Activated naive CD4-positive, alpha-beta T cell treated with anti-CD3 and anti-CD28 coated beads, Interleukin-2, amount 50 U/mL, for 72 hours (primary cell): ENCODE results near the gene FRMD4B. TPM values are rescaled to one million over a fixed set of nuclear protein-coding genes. Genes with fewer than 3 reads are reported as not detected.
A peak's percentile ranks its signal among the peaks of the same experiment; 100 is the strongest.

ENCODE experiments used
- ATAC-seq, 2 donors: fragments of 150-1000 bp; cut with Tn5 transposase; 2 replicates each; pipeline ENCODE4 v1.10.0; 2021; ENCODE audit warnings: mild to moderate bottlenecking in 2 of 2, moderate library complexity in 2 of 2
- DNase-seq, 2 donors: peaks; one replicate each; pipeline ENCODE4 v3.0.0; 2021 to 2022; ENCODE audit warnings: low spot score in 2 of 2
- H3K27ac Mint-ChIP-seq, 2 donors: one replicate each; pipeline ENCODE4 v1.8.0; 2022; ENCODE audit warnings: mild to moderate bottlenecking in 2 of 2, mixed read lengths in 2 of 2
- H3K36me3 Mint-ChIP-seq, 2 donors: one replicate each; pipeline ENCODE4 v1.8.0; 2022; ENCODE audit warnings: mixed read lengths in 2 of 2
- H3K9me3 Mint-ChIP-seq, 2 donors: one replicate each; pipeline ENCODE4 v1.8.0; 2022; ENCODE audit warnings: mixed read lengths in 2 of 2
- total RNA-seq, 2 donors: library from RNA; stranded (reverse); gene quantifications; one replicate each; pipeline ENCODE4 v1.2.3, GENCODE V29; 2022

Gene FRMD4B
- total RNA-seq, 2 donors from 2014 or later = 1.7 to 34.5 TPM

DNA sequence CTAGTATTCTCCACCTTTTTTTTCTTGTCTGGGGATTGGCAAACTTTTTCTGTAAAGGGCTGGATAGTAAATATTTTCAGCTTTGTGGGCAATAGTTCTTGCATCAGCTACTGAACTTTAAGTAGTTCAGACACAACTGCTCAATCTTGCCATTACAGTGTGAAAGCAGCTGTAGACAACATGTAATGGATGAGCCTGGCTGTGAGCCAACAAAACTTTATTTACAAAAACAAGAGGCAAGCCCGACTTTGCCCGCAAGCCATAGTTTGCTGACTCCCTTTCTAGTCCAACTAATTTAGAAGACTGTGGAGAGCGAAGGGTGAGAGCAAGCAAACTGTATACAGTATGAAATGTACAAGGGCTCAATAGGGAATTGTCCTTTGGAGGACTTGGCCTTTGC is 6.2 kb downstream of the FRMD4B start:
- peaks cover 0 to 3% of the 10 kb centered on the region in 2 donors for H3K9me3 Mint-ChIP-seq
- H3K36me3 Mint-ChIP-seq = no peaks in the 10 kb centered on the region
- H3K27ac Mint-ChIP-seq = no peak overlapping the region
- DNase-seq (no peak), ATAC-seq (no peak)

DNA sequence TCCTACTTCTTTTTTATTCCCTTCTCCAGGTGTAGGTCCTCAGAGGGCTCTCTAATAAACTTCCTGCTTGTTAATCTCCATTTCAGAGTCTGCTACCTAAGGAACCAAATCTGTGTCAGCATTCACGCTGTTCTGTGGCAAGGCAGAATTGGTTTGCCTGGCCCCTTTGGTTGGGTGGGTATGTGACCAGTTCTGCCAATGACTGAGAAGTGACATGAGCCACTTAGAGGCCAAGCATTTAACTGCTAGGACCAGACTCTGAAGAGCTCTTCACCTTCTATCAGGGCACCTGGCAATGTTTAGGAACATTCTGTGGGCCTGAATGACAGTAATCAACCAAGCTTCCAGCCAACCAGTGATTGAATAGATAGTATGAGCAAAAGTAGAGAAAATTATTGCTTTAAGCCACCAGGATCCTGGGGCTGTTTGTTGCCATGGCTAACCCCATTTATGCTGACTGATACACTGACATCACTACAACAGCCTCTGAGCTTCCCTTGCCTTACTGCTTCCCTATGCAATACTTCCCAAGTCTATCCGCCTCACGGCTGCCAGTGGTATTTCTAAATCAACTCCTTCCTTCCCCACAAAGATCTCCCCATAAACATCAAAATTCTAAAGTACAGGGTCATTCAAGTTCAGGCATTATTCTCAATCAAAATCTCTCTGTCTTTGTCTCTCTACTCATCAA is 7.6 kb downstream of the FRMD4B start:
- Mint-ChIP-seq H3K27ac (no peak overlapping the region), H3K9me3 (peaks cover 0 to 3% of the 10 kb centered on the region in 2 donors), H3K36me3 (no peaks in the 10 kb centered on the region)
- ATAC-seq (no peak), DNase-seq (no peak)

DNA sequence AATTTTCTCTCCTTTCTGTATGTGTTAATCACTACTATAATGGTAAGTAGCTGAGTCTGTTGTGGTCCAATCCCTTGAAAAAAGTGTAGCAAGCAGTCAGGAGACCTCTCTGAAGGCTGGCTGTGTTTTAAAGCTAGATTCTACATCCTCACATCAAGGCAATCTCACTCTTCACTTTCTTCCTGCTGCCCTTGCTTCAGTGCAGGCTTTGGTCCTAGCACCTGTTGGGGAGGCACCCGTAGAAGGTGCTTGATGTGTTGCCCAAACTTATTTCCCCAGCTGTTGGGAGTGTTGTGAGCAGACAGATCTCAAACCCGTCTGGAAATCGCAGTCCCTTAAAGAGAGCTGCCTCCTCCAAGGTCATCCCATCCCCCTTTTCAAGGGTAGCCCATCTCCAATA is 8.6 kb downstream of the FRMD4B start:
- H3K27ac Mint-ChIP-seq = no peak overlapping the region
- ATAC-seq (no peak), DNase-seq (no peak)
- H3K36me3 Mint-ChIP-seq = no peaks in the 10 kb centered on the region
- H3K9me3 Mint-ChIP-seq = peaks cover 0 to 3% of the 10 kb centered on the region in 2 donors

DNA sequence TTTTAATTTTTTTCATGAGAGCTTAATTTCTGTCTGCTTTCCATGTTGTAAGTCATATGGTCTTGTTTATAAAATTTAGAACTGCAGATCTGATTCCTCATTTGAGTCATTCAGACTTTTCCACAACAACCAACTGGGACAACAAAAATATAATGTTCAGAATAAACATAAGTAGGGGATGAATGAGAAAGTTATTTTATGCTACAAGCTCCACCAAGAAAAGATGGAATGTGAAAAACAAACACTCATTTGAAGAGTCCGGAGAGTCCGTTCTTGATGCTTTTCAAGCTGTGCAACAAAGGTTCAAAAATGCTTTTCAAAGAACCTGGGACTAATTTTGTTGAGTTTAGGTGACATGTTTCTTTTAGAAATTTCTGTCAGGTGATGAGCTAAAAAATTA is 9.2 kb downstream of the FRMD4B start:
- H3K27ac Mint-ChIP-seq = no peak overlapping the region
- H3K9me3 Mint-ChIP-seq = peaks cover 0 to 3% of the 10 kb centered on the region in 2 donors
- ATAC-seq = no peak

DNA sequence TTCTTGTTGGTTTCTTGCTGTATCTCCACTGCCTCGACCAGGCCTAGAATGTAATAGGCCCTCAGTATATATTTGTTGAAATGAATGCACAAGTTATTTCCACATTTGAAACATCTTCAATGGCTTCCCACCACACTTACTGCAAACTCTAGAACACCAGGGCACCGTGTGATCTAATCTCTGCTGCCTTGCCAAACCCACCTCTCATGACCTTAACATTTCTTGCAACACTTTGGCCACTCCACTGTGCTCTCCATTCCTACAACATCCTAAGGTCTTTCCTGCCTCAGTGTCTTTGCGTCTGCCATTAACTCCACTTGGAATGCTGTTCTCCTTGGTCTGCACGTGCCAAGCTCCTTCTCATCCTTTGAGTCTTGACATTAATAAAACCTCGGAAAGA is 14.1 kb downstream of the FRMD4B start:
- no peak overlapping the region for H3K27ac Mint-ChIP-seq
- ATAC-seq (no peak), DNase-seq (no peak)
- no peaks in the 10 kb centered on the region for H3K36me3 Mint-ChIP-seq
- H3K9me3 Mint-ChIP-seq = no peaks in the 10 kb centered on the region

More for the DNA sequence above, 9.2 kb downstream of the FRMD4B start:
- DNase-seq = no peak
- H3K36me3 Mint-ChIP-seq = no peaks in the 10 kb centered on the region

DNA sequence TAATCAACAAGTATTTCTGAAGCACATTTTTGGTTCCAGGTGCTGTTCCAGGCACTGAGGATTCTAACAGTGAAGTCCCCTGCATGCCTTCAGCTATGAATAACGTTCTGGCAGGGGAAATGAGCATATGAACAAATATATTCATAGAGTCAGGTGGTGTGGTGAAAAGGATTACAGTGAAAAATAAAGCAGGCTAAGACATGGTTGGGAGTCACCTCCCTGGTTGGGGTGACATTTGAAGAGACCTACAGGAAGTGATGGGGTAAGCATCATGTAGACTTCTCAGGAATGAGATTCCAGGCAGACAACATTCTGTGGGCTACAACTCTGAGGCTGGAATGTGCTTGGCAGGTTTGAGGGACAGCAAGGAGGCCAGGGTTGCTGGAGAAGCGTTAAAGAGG is 15.0 kb downstream of the FRMD4B start:
- H3K36me3 Mint-ChIP-seq = no peaks in the 10 kb centered on the region
- H3K27ac Mint-ChIP-seq = no peak overlapping the region
- ATAC-seq = no peak
- no peaks in the 10 kb centered on the region for H3K9me3 Mint-ChIP-seq
- DNase-seq = no peak

DNA sequence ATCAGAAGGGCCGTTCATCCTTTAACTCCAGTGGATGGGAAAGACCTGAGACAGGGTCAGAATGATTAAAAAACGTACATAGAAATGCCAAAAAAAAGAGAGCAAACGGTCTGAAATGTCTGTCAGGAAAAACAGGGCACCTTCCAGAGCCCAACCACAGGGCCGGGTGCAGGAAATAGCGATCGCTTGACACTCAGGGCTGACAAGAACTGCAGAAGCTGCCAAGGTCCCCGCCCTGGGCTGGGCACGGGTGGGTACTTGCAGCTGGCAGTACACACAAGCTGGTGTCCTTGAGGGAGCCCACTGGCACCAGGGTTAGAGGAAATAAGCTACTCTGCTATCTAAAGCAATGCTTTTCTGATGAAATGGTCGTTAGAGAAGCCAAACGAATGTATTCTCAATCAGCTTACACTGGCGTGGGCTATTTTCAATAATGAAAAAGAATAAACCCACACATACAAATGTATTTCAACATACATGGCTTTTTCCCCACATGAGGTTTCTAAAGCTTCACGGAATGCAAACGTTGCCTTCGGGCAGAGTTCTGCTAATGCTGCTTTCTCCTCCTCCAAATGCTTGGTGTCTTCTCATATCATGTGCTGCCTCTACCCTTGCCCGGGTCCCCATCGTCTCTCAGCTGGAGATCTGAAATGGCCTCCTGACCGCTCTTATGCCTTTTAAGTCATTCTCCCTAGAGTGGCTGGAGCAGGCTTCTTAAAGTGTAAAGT is 15.6 kb downstream of the FRMD4B start:
- ATAC-seq = peak in 1 of 2 donors; percentile 37
- H3K27ac Mint-ChIP-seq = no peak overlapping the region
- DNase-seq = peak in 1 of 2 donors; percentile 10
- no peaks in the 10 kb centered on the region for H3K9me3 Mint-ChIP-seq
- H3K36me3 Mint-ChIP-seq = no peaks in the 10 kb centered on the region

DNA sequence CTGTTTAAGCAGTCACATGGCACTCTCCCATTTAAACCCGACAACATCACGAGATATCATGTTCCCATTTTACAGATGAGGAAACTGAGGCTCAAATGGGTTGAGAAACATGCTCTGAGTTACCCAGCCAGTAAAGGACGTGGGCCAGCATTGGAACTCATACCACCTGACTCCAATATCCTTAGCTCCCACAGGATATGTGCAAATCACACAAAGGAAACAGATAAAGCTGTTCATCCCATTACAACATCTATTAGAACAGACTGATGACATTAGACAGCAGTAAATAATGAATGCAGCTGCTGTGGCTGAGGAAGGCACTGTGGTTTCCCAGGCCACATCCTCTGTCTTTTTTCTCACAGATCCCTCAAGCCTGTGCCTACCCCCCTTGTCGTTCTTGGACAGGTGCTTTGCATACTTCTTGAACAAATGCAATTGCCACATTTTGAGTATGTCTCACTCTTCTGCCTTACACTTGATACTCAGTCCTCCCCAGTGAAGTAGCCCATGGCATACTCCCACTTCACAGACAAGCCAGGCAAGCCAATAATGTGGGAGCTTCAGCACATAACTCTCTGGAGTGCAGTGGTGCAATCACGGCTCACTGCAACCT is 17.7 kb downstream of the FRMD4B start:
- Mint-ChIP-seq H3K36me3 (no peaks in the 10 kb centered on the region), H3K9me3 (no peaks in the 10 kb centered on the region), H3K27ac (no peak overlapping the region)
- DNase-seq = no peak
- peak in 1 of 2 donors; percentile 30 for ATAC-seq

DNA sequence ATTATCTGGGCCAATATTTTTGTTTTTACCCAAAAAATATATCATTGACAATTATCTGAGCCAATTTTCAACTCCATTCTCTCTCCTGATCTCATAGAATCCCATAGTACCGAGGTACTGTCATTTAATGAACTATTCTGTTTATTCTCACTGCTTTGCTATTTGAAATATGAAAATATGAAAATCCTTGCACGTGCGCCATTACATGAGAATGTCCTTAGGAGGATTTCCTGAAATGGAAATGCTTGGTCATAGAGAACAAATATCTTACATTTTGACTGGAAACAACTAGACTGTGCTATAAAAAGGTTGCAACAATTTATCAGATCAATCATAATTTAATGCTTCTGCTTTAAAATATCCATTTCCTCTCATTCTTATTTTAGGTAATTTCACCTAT is 18.3 kb downstream of the FRMD4B start:
- Mint-ChIP-seq H3K27ac (no peak overlapping the region), H3K36me3 (no peaks in the 10 kb centered on the region), H3K9me3 (no peaks in the 10 kb centered on the region)
- DNase-seq (no peak), ATAC-seq (no peak)

DNA sequence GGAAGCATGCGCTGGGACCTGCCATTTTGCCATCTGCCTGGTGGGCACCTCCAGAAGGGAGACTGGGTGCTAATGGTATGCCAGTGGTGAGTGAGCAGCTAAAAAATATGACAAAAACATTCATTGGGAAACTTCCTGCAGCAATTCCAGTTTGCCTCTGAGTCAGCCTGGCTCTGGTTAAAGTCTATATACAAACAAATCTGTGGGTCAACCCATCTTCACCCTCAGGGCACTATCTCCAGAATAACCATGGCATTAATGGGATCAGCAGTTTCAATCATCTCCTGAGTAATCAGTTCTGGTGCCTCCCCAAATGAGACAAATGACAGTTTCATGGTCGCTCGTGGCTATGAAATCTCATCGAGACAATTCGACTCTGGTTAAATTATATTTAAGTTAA is 21.5 kb downstream of the FRMD4B start:
- no peak for ATAC-seq
- H3K27ac Mint-ChIP-seq = no peak overlapping the region
- H3K36me3 Mint-ChIP-seq = no peaks in the 10 kb centered on the region
- no peak for DNase-seq
- H3K9me3 Mint-ChIP-seq = no peaks in the 10 kb centered on the region

DNA sequence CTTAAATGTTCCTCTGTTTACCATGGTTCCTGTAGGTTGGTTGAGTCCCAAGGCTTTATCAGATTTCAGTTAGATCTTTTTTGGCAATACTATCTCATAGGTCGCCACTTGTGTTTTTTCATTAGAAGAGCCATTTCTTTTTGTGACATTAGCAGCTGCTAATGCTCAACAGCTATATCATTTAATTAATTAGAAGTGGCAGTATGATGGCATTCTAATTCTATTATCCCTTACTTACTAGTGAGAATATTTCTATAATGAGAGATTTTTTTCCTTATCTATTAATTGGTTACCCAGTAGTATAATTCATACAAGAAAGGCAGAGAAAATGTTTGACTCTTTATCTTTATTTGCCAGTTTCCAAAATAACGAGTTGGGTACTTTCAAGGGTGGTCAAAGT is 25.2 kb downstream of the FRMD4B start:
- Mint-ChIP-seq H3K36me3 (no peaks in the 10 kb centered on the region), H3K9me3 (no peaks in the 10 kb centered on the region), H3K27ac (no peak overlapping the region)
- no peak for DNase-seq
- no peak for ATAC-seq

DNA sequence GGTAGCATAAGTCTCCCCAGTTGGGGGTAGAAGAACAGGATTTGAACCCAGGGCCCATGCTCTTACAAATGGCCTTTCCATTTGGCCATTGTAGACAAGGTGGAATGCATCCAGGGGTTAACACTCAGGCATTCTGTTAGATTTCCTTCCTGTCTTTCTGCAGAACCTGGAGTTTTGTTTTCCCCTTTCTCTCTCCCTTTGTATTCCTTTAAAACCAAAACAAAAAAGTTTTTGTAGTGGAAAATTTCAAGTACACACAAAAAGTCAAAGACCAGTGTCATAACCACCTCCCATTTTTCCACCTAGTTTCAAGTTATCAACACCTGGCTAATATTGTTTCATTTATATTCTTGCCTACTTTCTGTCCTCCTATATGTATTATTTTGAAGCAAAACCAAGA is 26.0 kb downstream of the FRMD4B start:
- no peaks in the 10 kb centered on the region for H3K36me3 Mint-ChIP-seq
- no peak for ATAC-seq
- no peak overlapping the region for H3K27ac Mint-ChIP-seq
- no peaks in the 10 kb centered on the region for H3K9me3 Mint-ChIP-seq
- no peak for DNase-seq

DNA sequence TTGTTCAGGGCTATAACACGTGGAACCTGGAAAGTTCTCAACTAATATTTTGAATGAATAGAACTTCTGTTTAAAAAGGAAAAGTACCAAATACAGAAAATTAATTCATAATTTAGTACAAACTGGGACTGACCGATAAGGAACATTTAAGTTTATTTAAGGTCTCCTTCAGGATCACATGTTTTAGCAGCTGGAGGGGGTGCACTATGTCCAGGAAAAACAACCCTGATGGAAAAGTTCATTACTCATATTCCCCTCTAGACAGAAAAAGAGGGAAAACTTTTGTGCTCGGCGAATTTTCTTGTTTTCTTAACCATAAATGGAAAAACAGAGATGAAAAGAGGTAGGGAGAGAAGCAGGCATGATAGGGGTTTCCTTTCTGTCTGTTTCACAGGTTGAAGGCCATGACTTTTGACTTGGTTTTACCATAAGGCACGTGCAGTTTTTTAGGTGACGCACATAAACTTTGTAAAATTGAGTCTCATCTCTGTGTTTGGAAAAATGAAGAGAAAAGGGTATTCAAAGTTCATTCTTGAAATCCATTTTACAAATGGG is 26.5 kb downstream of the FRMD4B start:
- Mint-ChIP-seq H3K9me3 (no peaks in the 10 kb centered on the region), H3K27ac (no peak overlapping the region), H3K36me3 (no peaks in the 10 kb centered on the region)
- DNase-seq = no peak
- ATAC-seq = no peak

DNA sequence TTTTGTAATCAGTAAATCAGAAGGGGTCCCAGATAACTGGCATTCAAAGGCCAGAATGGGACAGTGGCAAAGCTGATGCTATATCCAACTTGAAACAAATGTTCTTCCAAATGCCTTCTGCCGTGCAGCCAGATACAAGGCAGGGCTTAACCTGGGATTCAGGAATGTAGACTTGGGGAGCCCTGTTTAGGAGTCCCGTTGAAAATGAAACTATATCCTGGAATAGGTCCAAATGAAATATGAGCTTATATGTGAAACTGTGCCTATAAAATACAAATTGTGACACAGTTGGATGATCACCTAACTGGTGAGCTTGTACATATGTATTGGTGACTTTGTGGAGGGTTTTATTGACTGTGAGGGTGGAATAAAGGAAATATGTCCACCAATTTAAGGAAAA is 28.7 kb downstream of the FRMD4B start:
- Mint-ChIP-seq H3K27ac (no peak overlapping the region), H3K36me3 (no peaks in the 10 kb centered on the region), H3K9me3 (no peaks in the 10 kb centered on the region)
- DNase-seq (no peak), ATAC-seq (no peak)

DNA sequence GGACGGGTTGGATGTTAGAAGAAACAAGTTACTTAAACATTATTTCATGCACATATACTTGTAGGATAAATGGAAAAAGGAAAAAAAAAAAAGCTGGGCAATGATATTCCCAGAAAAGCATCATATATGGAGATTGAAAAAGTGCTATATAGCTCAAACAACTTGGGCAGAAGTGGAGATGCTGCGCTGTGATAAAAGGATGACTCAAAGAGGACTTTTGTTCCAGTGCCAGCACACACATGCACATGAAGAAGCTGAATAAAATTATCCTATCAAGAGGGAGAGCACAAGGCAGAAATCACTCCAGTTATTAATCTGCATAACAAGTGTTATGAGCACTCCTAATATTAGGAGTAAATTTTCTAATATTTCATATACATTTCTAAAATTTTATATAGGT is 30.9 kb downstream of the FRMD4B start:
- ATAC-seq = no peak
- DNase-seq = no peak
- H3K36me3 Mint-ChIP-seq = no peaks in the 10 kb centered on the region
- no peak overlapping the region for H3K27ac Mint-ChIP-seq
- H3K9me3 Mint-ChIP-seq = no peaks in the 10 kb centered on the region

DNA sequence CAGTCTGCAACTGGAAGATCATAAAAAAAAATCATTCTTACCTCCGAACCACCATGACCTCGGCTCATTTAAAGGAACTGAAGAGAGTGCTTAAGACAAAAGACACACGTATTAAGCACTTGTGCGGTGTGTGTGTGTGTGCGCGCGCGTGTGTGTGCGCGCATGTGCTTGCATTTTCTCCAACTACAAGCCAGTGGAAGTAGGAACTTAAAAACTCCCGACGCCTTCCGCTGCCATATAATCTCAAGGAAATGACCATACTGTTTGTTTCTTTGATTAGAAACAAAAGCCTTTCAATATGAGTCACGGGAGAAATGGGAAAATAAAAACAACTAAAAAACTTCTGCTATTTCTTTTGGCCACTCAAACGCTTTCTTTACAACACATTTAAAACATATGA is 32.4 kb downstream of the FRMD4B start:
- Mint-ChIP-seq H3K36me3 (no peaks in the 10 kb centered on the region), H3K9me3 (no peaks in the 10 kb centered on the region), H3K27ac (peak overlapping the region in 1 of 2 donors; percentile 12)
- ATAC-seq (peak in 1 of 2 donors; percentile 26), DNase-seq (no peak)

DNA sequence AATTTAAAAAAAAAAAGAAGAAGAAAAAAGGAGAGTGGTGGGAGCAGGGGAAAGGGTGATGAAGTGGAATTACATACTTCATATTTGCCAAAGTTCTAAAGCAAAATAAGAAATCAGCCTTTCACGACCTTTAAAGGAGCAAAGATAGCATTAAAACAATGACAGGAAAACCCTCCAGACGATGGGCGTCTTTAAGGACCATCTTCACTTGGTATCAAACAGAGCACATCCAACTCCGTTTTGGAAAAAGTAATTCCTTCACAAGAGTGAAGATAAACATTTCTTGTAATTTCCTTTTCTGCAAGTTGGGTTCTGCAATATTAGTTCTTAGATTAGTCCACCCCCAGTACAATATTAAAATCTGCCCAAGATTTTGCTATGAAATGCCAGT is 32.8 kb downstream of the FRMD4B start:
- ATAC-seq = no peak
- no peaks in the 10 kb centered on the region for H3K36me3 Mint-ChIP-seq
- H3K27ac Mint-ChIP-seq = peak overlapping the region in 1 of 2 donors; percentile 12
- H3K9me3 Mint-ChIP-seq = no peaks in the 10 kb centered on the region
- no peak for DNase-seq
